Fibroblast of the aortic adventitia (primary cell): ENCODE results near the gene CAPN2. TPM values are rescaled to one million over a fixed set of nuclear protein-coding genes. Genes with fewer than 3 reads are reported as not detected.

Source experiments
- DNase-seq: peaks from one replicate; pipeline ENCODE4 v3.0.0-alpha.2; 2010; ENCODE audit warnings: low read depth
- H3K4me3 ChIP-seq: 2 replicates; pipeline ENCODE4 v1.5.1; 2011; ENCODE audit warnings: low read depth, mild to moderate bottlenecking, control low read depth, low read length, moderate library complexity
- total RNA-seq: library from RNA; depleted of rRNA; stranded (reverse); fragments of >200 nt; gene quantifications from 2 replicates; pipeline ENCODE4 v1.2.3, GENCODE V29; 2012; ENCODE audit warnings: low replicate concordance
- TF ChIP-seq, protein P1 (sequence below): IDR thresholded peaks from 2 replicates; pipeline ENCODE4 v1.5.1; 2011; ENCODE audit warnings: mild to moderate bottlenecking, low read length, control low read depth, inconsistent platforms; ENCODE audit not compliant: insufficient read depth

CAPN2 gene
- total RNA-seq, 1 donor: 481 TPM

DNA sequence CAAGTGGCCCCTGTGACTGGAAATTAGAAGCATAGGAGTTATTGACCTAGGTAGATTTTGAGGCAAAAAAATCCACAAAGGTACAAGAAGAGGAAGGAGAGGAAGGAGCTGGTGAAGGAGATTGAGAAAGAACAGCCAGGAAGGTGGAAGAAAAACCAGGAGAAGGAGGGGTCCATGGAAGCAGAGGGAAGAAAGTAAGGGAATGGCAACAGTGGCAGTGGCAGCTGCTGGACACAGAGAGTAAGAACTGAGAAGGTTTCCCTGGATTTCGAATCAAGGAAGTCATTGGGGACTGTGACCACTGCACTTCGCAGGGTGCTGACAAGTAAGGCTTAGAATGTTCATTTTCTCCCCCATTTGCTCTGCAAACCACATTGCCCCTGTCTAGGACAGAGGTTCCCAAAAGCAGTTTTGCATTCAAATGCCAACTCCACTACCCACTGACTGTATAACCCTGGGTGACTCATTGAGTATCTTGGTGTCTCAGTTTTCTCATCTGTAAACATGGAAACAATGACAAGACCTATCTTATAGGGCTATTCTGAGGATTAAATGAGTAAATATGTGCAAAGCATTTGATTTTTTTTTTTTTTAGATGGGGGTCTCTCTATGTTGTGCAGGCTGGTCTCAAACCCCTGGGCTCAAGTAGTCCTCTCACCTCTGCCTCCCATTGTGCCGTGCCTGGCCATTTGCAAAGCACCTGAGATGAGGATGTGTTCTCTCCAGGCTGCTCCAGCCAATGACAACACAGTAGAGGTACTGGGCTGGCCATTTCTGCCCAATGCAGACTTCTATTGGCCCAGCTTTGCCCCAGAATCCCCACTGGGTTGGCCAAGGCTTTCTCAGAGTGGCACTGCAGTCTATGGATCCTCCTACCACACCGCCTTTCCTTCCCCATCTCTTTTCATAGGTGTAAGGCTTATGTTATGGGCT lies 9.3 kb upstream of the CAPN2 start:
- no peak for DNase-seq
- H3K4me3 ChIP-seq: no peak overlapping the region
- TF ChIP-seq, protein P1, sequence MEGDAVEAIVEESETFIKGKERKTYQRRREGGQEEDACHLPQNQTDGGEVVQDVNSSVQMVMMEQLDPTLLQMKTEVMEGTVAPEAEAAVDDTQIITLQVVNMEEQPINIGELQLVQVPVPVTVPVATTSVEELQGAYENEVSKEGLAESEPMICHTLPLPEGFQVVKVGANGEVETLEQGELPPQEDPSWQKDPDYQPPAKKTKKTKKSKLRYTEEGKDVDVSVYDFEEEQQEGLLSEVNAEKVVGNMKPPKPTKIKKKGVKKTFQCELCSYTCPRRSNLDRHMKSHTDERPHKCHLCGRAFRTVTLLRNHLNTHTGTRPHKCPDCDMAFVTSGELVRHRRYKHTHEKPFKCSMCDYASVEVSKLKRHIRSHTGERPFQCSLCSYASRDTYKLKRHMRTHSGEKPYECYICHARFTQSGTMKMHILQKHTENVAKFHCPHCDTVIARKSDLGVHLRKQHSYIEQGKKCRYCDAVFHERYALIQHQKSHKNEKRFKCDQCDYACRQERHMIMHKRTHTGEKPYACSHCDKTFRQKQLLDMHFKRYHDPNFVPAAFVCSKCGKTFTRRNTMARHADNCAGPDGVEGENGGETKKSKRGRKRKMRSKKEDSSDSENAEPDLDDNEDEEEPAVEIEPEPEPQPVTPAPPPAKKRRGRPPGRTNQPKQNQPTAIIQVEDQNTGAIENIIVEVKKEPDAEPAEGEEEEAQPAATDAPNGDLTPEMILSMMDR: no peak

DNA sequence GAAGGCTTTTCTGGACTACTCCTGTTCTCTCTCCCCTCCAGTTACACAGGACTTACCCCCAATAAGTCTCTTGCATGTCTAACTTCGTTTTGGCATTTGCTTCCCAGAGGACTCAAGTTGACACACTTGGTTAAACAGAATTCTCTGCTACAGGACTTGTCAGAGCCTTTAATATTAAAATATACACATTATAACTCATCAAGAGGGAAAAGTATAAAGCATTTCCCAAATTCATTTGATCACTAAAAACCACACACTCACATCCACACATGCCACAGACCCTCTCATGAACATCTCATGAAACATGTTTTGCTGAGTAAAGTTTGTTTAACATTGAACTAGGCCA lies 8.7 kb upstream of the CAPN2 start:
- no peak for DNase-seq
- TF ChIP-seq, protein P1: no peak
- no peak overlapping the region for H3K4me3 ChIP-seq

DNA sequence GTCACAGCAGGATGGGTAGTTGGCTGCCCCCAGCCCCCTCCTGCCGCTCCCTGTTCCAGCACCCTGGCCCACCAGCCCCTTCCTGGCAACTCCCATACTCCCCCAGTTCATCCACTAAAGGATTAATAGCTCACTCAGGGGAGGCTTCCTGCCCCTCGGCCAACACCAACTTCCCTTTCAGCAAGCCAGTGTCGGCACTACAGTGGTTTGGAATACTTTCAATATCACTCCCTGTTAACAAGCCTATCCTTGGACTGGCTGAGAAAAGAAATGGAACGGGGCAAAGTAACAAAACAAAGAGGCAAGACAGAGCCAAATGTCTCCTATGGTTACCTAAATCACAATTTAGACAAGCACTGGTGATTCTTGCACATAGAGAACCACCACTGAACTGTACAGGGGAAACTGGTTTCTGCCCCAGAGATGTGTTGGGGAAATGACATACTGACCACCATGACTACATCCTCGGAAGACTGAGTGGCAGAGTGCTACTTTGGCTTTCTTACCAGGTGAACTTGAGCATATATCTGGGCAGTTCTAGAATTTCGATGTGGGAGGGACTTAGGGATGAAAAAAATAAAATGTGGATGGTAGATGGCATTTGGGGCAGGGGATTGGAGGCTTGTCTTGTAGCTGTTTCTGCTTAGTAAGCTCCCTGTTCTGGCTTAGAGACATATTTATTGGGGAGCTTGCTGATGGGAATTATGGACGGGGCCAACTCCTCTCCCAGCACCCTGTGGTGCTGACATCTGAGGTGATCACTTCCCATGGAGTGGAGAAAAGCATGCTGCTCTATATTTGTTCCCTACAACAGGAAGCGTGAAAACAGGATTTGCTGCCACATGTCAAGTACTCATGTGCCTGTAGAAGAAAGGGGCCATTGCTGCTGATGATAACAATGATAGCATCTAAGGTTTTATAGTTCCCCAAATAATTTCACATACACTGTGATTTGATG lies 7.1 kb upstream of the CAPN2 start:
- no peak overlapping the region for H3K4me3 ChIP-seq
- TF ChIP-seq, protein P1: no peak
- DNase-seq: peak; percentile 81

DNA sequence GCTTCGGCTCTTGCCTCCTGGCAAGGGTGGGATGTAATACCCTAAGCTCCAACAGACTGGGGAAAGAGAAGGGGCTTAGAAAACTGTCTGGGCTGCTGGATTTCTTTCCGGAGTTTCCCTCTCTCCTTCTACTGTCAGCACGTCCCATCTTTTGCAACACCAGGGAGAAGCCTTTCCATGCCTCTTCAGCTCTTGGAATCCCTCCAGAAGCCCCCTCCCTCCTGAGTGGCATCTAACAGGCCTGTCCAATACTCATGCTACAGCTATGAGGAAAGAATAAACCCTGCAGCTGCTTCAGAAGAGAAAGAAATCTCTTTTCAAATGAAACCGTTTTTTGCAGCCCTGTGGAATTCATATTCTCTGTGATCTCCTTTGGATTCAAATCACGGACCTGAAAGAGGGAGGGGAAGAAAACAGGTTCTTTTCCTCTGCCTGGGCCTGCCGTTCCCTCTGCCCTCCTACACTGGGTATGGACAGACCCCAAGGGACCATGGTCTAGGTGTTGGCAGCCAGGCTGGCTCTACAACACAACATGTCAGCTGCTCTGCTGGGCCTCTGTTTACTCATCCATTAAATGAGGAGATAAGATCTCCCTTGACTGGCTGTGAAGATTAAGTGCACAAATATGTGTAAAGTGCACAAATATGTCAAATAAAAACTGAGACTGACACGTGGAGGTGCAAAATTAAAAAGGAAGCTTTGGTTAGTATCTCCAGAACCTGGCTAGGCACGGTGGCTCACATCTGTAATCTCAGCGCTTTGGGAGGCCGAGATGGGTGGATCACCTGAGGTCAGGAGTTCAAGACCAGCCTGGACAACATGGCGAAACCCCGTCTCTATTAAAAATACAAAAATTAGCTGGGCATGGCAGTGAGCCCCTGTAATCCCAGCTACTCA lies 6.0 kb upstream of the CAPN2 start:
- H3K4me3 ChIP-seq: no peak overlapping the region
- peak; percentile 92 for DNase-seq
- TF ChIP-seq, protein P1: no peak

- peak overlapping the region; percentile 10 for H3K4me3 ChIP-seq
- TF ChIP-seq, protein P1: no peak
- DNase-seq: peak; percentile 98
Measured at GRCh38 chr1:223707256-223708000, 4.9 kb upstream of the CAPN2 start.

DNA sequence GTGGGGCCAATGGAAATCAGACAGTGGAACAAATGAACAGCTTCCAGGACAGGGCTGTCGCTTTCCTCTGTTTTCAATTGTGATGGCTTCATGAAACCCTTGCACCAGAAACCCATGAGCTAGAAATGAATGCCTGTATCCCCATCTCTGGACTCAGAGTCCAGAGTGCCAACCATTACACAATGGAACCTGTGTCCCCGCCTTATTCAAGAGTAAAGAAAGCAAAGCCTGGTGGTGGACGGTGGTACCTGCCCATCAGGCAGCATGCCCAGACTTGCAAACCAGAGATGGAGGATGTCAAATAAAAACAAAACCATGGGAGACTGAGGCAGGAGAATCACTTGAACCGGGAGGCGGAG lies 4.4 kb upstream of the CAPN2 start:
- H3K4me3 ChIP-seq: no peak overlapping the region
- no peak for DNase-seq
- TF ChIP-seq, protein P1: peak; percentile 41
